Stimulated activated CD4-positive, alpha-beta T cell treated with anti-CD3 and anti-CD28 coated beads, Interleukin-15, amount 100 ng/mL, for 1 hour (primary cell): ENCODE data around the gene EFCAB5.

ENCODE experiments used
- DNase-seq, 2 donors: peaks; one replicate each; pipeline ENCODE4 v3.0.0-alpha.2; 2020; ENCODE audit warnings: low read depth in 1 of 2, low spot score in 1 of 2

Gene EFCAB5

DNA sequence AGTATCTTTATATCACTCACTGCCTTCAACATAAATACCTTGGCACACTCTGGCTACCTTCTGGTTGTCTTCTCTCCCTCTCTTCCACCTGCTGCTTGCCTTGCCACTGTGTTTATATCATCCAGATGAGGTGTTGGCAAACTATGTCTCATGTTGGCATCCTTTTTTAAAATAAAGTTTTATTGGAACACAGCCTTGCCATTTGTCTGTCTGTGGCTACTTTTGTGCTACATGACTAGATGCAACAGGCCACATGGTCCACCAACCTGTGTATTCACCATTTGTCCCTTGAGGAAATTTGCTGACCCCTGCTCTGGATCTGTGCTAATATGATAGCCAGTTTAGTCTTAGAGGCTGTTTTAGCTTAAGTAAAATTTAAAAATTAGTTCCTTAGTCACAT lies 212.0 kb downstream of the EFCAB5 start:
- no peak for DNase-seq

DNA sequence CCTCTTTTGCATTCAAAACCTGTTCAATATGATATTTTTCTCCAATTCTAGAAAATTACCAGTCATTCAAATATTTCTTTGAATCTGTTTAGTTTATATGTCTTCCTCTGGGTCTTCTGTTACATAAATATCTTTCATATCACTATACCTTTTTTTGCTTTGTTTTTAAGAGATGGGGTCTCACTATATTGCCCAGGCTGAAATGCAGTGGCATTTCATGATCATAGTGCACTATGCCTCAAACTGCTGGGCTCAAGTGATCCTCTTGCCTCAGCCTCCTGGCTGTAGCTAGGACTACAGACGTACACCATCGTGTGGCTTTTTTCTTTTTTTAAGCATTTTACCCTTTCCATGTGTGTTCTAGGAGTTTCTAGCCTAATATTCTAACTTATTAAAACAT lies 214.0 kb downstream of the EFCAB5 start:
- DNase-seq = no peak
